Endothelial cell of umbilical vein (primary cell): ENCODE results near the gene RUNX2. TPM values are rescaled to one million over a fixed set of nuclear protein-coding genes. Genes with fewer than 3 reads are reported as not detected.

ENCODE experiments used
- BruUV-seq: library from RNA; stranded (reverse); fragments of 400-500 nt; replicated peaks from 2 replicates; lab custom pipeline; 2021; lab: Mats Ljungman, UMichigan
- CTCF ChIA-PET: fragments of 300-600, 350-600 bp; sonication (Branson Sonifier 250); formaldehyde crosslinking; loops from one replicate; lab custom pipeline; 2021; ENCODE audit warnings: antibody characterized with exemption, inconsistent platforms; lab: Charles Lee
- POLR2A ChIA-PET: fragments of 300-600, 350-600 bp; sonication (Branson Sonifier 250); formaldehyde crosslinking; loops from one replicate; lab custom pipeline; 2021; ENCODE audit warnings: antibody characterized with exemption, inconsistent platforms; lab: Charles Lee
- DNase-seq: peaks from one replicate; pipeline ENCODE4 v3.0.0-alpha.2; 2011; ENCODE audit warnings: low read depth, low spot score
- FAIRE-seq: peaks from 2 replicates; lab custom pipeline; 2011; peaks lifted over from hg19 to GRCh38; lab: Jason Lieb, UNC
- H2AFZ ChIP-seq: 2 replicates; pipeline ENCODE4 v1.6.0; 2012; ENCODE audit warnings: low read depth, low read length, control low read depth, inconsistent platforms
- H3K27ac ChIP-seq: 2 replicates; pipeline ENCODE4 v1.5.1; 2011; ENCODE audit warnings: low read depth, mild to moderate bottlenecking, control low read depth, low read length, moderate library complexity; ENCODE audit not compliant: insufficient read depth
- H3K27me3 ChIP-seq, 2 experiments: 2 replicates each; pipeline versions ENCODE4 v1.6.0 to v1.6.1; 2011; ENCODE audit warnings: low read length in 2 of 2, mixed read lengths in 1 of 2; ENCODE audit not compliant: control insufficient read depth in 2 of 2, insufficient read depth in 2 of 2
- H3K36me3 ChIP-seq, 2 experiments: 2 replicates in 1 of 2; 3 replicates in 1 of 2; pipeline ENCODE4 v1.5.1; 2011; ENCODE audit warnings: low read length in 2 of 2, mild to moderate bottlenecking in 1 of 2, moderate library complexity in 1 of 2; ENCODE audit not compliant: control insufficient read depth in 2 of 2, insufficient read depth in 2 of 2; ENCODE audit errors: extremely low read depth in 1 of 2
- H3K4me1 ChIP-seq: 3 replicates; pipeline ENCODE4 v1.5.1; 2011; ENCODE audit warnings: mild to moderate bottlenecking, low read length; ENCODE audit not compliant: control insufficient read depth, insufficient read depth; ENCODE audit errors: extremely low read depth
- H3K4me2 ChIP-seq: 2 replicates; pipeline ENCODE4 v1.6.1; 2011; ENCODE audit warnings: low read length, control low read depth, mixed read lengths; ENCODE audit not compliant: insufficient read depth
- H3K4me3 ChIP-seq, 3 experiments: fragments of 200-600 bp in 1 of 3; sonication (generic), shearing (Covaris generic) in 1 of 3; replicated peaks in 1 of 3; 2 replicates each; pipeline ENCODE4 v1.5.1; 2011 to 2016; ENCODE audit warnings: control low read depth in 3 of 3, low read length in 3 of 3, mild to moderate bottlenecking in 2 of 3, inconsistent platforms in 1 of 3, low read depth in 1 of 3, moderate library complexity in 1 of 3; ENCODE audit not compliant: insufficient read depth in 1 of 3
- H3K79me2 ChIP-seq: 2 replicates; pipeline ENCODE4 v1.6.0; 2012; ENCODE audit warnings: low read length, inconsistent platforms; ENCODE audit not compliant: control insufficient read depth, insufficient read depth
- H3K9ac ChIP-seq: replicated peaks from 2 replicates; pipeline ENCODE3; 2011; ENCODE audit warnings: low read length, control low read depth; ENCODE audit not compliant: insufficient read depth; ENCODE audit errors: extremely low read depth
- H3K9me1 ChIP-seq: replicated peaks from 3 replicates; pipeline ENCODE4 v1.6.0; 2011; ENCODE audit warnings: mild to moderate bottlenecking, low read length; ENCODE audit not compliant: control insufficient read depth, insufficient read depth; ENCODE audit errors: extremely low read depth
- H3K9me3 ChIP-seq: replicated peaks from 2 replicates; pipeline ENCODE4 v1.5.1; 2012; ENCODE audit warnings: low read length, inconsistent platforms; ENCODE audit not compliant: control insufficient read depth, insufficient read depth
- H4K20me1 ChIP-seq: replicated peaks from 2 replicates; pipeline ENCODE3; 2011; ENCODE audit warnings: mild to moderate bottlenecking, low read length; ENCODE audit not compliant: control insufficient read depth, insufficient read depth; ENCODE audit errors: extremely low read depth
- EZH2 ChIP-seq: IDR thresholded peaks from 2 replicates; pipeline ENCODE4 v1.6.1; 2012; ENCODE audit warnings: borderline replicate concordance, low read depth, mild to moderate bottlenecking, moderate library complexity, low read length, inconsistent platforms; ENCODE audit not compliant: severe bottlenecking
- FOS ChIP-seq: IDR thresholded peaks from 2 replicates; pipeline ENCODE4 v1.6.1; 2011; ENCODE audit warnings: mild to moderate bottlenecking, low read length, moderate library complexity, borderline replicate concordance; ENCODE audit not compliant: insufficient read depth
- GATA2 ChIP-seq: IDR thresholded peaks from 2 replicates; pipeline ENCODE4 v1.7.0; 2011; ENCODE audit warnings: low read depth, mild to moderate bottlenecking, moderate library complexity, mixed read lengths, low read length; ENCODE audit not compliant: insufficient read length, insufficient read depth
- JUN ChIP-seq: IDR thresholded peaks from 2 replicates; pipeline ENCODE4 v1.6.1; 2011; ENCODE audit warnings: borderline replicate concordance, low read depth; ENCODE audit not compliant: insufficient read length, insufficient read depth
- MYC ChIP-seq: IDR thresholded peaks from one replicate; pipeline ENCODE4 v1.6.1; 2011; ENCODE audit warnings: mild to moderate bottlenecking, low read depth, low read length
- POLR2A ChIP-seq: IDR thresholded peaks from 2 replicates; pipeline ENCODE4 v1.6.1; 2012; ENCODE audit warnings: low read depth, mild to moderate bottlenecking, control low read depth, low read length
- POLR2AphosphoS5 ChIP-seq: IDR thresholded peaks from 2 replicates; pipeline ENCODE4 v1.6.1; 2012; ENCODE audit warnings: low read depth, mild to moderate bottlenecking, control low read depth, low read length, moderate library complexity; ENCODE audit not compliant: insufficient read depth
- dilution Hi-C: fragments of 300-500 bp; cut with MboI; formaldehyde crosslinking; loops from one replicate; pipeline ENCODE4 v1.15.0; 2019; ENCODE audit warnings: low sequenced_read_pairs; ENCODE audit not compliant: extremely low pct_ligation_motif_present
- intact Hi-C: fragments of 100-400 bp; cut with micrococcal nuclease; formaldehyde crosslinking; loops from one replicate; pipeline ENCODE4 v1.10.0; 2022
- polyA plus RNA-seq, 4 experiments: library from polyadenylated mRNA; depleted of rRNA in 3 of 4; stranded (reverse) in 3 of 4; unstranded in 1 of 4; fragments of >200 nt; gene quantifications; 2 replicates each; pipeline versions ENCODE4 v1.2.1 to v1.2.3, GENCODE V29; 2011 to 2012; ENCODE audit warnings: missing spikeins in 1 of 4
- total RNA-seq: library from RNA; stranded (reverse); gene quantifications from 2 replicates; pipeline ENCODE4 v1.2.3, GENCODE V29; 2021
- TF ChIP-seq, protein P1 (sequence below), 2 donors: IDR thresholded peaks; 1 replicate in 1 of 2; 2 replicates in 1 of 2; pipeline ENCODE4 v1.5.1; 2011; ENCODE audit warnings: low read length in 2 of 2, mild to moderate bottlenecking in 2 of 2, moderate library complexity in 2 of 2, control low read depth in 1 of 2, inconsistent platforms in 1 of 2, low read depth in 1 of 2; ENCODE audit not compliant: insufficient read depth in 1 of 2; ENCODE audit errors: extremely low read depth in 1 of 2
- TF ChIP-seq, protein P2 (sequence below): IDR thresholded peaks from 2 replicates; pipeline ENCODE4 v1.6.1; 2011; ENCODE audit not compliant: insufficient read depth, insufficient read length

The RUNX2 gene
- total and polyA plus RNA-seq, 2 donors (not counting 3 experiments of a cell fraction or from before 2014, with no cell fraction given): 0.06 TPM; not detected in 1

DNA sequence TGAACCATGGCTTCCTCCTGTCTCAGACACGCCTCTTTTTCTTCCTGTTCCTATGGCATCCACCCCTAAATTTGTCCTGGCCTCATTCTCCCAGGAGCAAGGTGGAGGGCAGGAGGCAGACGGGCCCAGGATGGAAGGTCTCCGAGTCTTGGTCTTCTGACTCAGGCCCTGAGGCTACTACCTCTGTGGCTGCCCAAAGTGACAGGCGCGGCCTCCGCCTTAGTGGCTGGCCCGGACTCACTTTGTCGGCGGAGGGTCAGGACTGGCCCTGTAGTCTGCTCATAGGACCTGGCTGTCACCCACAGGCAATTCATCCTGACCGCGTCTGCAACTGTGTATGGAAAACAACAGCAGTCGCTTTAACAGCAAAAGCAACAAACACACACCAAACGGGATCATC is 312.7 kb downstream of the RUNX2 start:
- TF ChIP-seq FOS (no peak), GATA2 (no peak), POLR2AphosphoS5 (no peak), JUN (no peak), POLR2A (no peak), EZH2 (no peak), MYC (no peak)
- TF ChIP-seq, protein P1, sequence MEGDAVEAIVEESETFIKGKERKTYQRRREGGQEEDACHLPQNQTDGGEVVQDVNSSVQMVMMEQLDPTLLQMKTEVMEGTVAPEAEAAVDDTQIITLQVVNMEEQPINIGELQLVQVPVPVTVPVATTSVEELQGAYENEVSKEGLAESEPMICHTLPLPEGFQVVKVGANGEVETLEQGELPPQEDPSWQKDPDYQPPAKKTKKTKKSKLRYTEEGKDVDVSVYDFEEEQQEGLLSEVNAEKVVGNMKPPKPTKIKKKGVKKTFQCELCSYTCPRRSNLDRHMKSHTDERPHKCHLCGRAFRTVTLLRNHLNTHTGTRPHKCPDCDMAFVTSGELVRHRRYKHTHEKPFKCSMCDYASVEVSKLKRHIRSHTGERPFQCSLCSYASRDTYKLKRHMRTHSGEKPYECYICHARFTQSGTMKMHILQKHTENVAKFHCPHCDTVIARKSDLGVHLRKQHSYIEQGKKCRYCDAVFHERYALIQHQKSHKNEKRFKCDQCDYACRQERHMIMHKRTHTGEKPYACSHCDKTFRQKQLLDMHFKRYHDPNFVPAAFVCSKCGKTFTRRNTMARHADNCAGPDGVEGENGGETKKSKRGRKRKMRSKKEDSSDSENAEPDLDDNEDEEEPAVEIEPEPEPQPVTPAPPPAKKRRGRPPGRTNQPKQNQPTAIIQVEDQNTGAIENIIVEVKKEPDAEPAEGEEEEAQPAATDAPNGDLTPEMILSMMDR (IDR thresholded peaks at IDR 0.05; ENCODE audit: extremely low read depth in 1 of 2, insufficient read depth in 1 of 2, low read depth in 1 of 2, low read length in 2 of 2): no peak
- TF ChIP-seq, protein P2, sequence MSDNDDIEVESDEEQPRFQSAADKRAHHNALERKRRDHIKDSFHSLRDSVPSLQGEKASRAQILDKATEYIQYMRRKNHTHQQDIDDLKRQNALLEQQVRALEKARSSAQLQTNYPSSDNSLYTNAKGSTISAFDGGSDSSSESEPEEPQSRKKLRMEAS: no peak
- Histone ChIP-seq H3K27me3 (peaks cover 8% of the 10 kb centered on the region in 2 experiments), H3K4me3 (no peak overlapping the region), H3K9me3 (no peaks in the 10 kb centered on the region), H3K9me1 (no peaks in the 10 kb centered on the region), H2AFZ (no peak overlapping the region), H3K9ac (no peak overlapping the region), H3K79me2 (no peaks in the 10 kb centered on the region), H3K27ac (no peak overlapping the region), H4K20me1 (no peaks in the 10 kb centered on the region), H3K36me3 (no peaks in the 10 kb centered on the region), H3K4me1 (no peaks in the 10 kb centered on the region), H3K4me2 (no peak overlapping the region)
- intact Hi-C loops (no loop called here), dilution Hi-C loops (no loop called here)
- ChIA-PET POLR2A (no interaction called here), CTCF (no interaction called here)
- no peak for DNase-seq
- no peak for FAIRE-seq
- BruUV-seq: no TSS peak
